HFFc6 (cell line): Measurements from ENCODE around the gene TRIP6. TPM values are rescaled to one million over a fixed set of nuclear protein-coding genes. Genes with fewer than 3 reads are reported as not detected.

Experiments used
- DNase-seq: peaks from one replicate; pipeline ENCODE4 v3.0.0-alpha.2; 2018
- H3K27ac Mint-ChIP-seq: 2 replicates; pipeline ENCODE4 v1.8.0; 2020; ENCODE audit warnings: mild to moderate bottlenecking, mixed read lengths
- H3K27me3 Mint-ChIP-seq: 2 replicates; pipeline ENCODE4 v1.8.0; 2021; ENCODE audit warnings: mild to moderate bottlenecking, moderate library complexity, mixed read lengths; ENCODE audit not compliant: insufficient read depth
- H3K36me3 Mint-ChIP-seq: 2 replicates; pipeline ENCODE4 v1.8.0; 2021; ENCODE audit warnings: low read depth, mixed read lengths
- H3K4me1 Mint-ChIP-seq: 2 replicates; pipeline ENCODE4 v1.8.0; 2020; ENCODE audit warnings: low read depth, mixed read lengths
- H3K4me3 Mint-ChIP-seq: 2 replicates; pipeline ENCODE4 v1.8.0; 2020; ENCODE audit warnings: mild to moderate bottlenecking, moderate library complexity, mixed read lengths
- H3K9me3 Mint-ChIP-seq: 2 replicates; pipeline ENCODE4 v1.8.0; 2020; ENCODE audit warnings: mild to moderate bottlenecking, mixed read lengths
- total RNA-seq, 6 experiments: library from RNA; stranded (reverse); fragmentation: NEBNext Ultra II Directional; extraction: Animal tissue kit (Norgen Biotek cat#: 25700); gene quantifications; 2 replicates in 1 of 6; 3 replicates in 5 of 6; pipeline ENCODE4 v1.2.3, GENCODE V29; 2021
- TF ChIP-seq, protein P1 (sequence below): fragments of 200-600 bp; sonication (generic); IDR thresholded peaks from 2 replicates; pipeline ENCODE4 v1.5.0; 2021; ENCODE audit warnings: antibody characterized with exemption, mild to moderate bottlenecking

The TRIP6 gene
- total RNA-seq, 6 experiments from 2014 or later, result 125 to 148 (median 140) TPM

DNA sequence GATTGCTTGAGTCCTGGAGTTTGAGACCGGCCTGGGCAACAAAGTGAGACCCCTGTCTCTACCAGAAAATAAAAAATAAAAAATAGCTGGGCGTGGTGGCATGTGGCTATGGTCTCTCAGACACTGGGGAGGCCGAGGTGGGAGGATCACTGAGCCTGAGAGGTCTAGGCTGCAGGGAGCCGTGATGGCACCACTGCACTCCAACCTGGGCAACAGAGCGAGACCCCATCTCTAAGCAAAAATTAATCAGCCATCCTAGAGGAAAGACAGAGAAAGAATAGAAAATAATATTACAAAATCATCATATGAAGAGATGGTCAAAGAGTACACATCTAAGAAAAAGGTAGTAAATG, 34.9 kb upstream of the TRIP6 start:
- Mint-ChIP-seq H3K36me3 (no peaks in the 10 kb centered on the region), H3K9me3 (no peaks in the 10 kb centered on the region), H3K4me1 (peaks cover 11% of the 10 kb centered on the region), H3K4me3 (no peak overlapping the region), H3K27me3 (peaks cover 14% of the 10 kb centered on the region), H3K27ac (no peak overlapping the region)
- TF ChIP-seq, protein P1, sequence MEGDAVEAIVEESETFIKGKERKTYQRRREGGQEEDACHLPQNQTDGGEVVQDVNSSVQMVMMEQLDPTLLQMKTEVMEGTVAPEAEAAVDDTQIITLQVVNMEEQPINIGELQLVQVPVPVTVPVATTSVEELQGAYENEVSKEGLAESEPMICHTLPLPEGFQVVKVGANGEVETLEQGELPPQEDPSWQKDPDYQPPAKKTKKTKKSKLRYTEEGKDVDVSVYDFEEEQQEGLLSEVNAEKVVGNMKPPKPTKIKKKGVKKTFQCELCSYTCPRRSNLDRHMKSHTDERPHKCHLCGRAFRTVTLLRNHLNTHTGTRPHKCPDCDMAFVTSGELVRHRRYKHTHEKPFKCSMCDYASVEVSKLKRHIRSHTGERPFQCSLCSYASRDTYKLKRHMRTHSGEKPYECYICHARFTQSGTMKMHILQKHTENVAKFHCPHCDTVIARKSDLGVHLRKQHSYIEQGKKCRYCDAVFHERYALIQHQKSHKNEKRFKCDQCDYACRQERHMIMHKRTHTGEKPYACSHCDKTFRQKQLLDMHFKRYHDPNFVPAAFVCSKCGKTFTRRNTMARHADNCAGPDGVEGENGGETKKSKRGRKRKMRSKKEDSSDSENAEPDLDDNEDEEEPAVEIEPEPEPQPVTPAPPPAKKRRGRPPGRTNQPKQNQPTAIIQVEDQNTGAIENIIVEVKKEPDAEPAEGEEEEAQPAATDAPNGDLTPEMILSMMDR, result no peak
- no peak for DNase-seq

DNA sequence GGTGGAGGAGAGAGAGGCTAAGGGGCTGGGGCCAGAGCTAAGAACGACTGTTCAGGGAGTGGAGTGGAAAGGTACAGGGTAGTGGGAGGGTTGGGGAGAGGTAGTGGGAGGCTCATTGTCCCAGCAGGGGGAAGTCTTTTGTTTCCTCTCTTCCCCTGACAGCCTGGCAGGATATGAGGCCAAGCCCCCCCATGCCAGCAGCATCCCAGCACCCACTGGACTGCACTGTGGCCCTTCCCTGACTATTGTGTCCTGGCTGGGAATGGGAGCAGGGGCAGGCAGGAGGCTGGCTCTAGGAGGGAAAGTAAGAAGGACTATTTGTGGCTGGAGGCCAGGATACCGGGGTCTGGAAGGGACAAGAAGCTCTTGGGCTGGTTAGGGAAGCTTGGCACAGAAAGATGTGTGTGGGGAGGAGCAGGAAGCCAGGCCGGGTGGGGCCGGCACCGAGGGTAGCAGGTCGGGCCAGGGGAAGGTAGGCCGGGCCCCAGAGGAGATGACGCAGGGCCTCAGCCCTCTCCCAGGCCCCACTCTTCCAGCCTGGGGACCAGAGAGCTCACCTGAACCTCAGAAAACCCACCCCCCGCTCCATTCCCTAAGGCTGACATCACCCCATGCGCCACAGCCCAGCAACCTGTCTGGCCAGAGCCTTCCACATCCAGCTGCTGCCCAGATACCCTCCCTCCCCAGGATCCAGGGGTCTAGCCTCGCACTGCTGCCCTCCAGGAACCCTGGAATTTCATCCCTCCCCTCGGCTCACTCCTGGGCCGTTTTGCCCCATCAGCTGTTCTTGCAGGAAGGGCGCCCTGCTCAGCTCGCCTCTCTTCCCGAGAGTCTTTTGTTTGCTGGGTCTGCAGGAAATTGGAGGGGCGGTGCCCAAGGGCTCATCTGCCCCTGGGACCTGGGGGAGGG, 31.0 kb upstream of the TRIP6 start:
- H3K27ac Mint-ChIP-seq, result no peak overlapping the region
- H3K4me3 Mint-ChIP-seq, result no peak overlapping the region
- TF ChIP-seq, protein P1, result no peak
- no peaks in the 10 kb centered on the region for H3K36me3 Mint-ChIP-seq
- no peaks in the 10 kb centered on the region for H3K9me3 Mint-ChIP-seq
- H3K4me1 Mint-ChIP-seq, result peaks cover 7% of the 10 kb centered on the region; the same call in 1 of the 2 replicates
- no peak for DNase-seq
- no peaks in the 10 kb centered on the region; the same call in 1 of the 2 replicates for H3K27me3 Mint-ChIP-seq

DNA sequence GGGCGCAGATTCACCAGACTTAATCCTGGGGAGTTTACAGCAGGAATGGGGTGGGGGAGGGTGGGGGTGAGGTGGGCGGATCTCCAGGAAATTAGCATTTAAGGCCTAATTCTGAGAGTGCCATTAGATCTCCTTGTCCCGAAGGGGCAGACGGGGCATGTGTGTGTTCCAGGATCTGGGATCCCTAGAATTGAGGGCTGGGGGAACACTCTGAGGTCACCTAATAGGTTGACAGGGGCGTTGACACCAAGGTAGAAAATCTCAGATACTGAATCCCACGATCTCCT, 30.4 kb upstream of the TRIP6 start:
- Mint-ChIP-seq H3K27ac (peak overlapping the region; percentile 75), H3K27me3 (no peaks in the 10 kb centered on the region; the same call in 1 of the 2 replicates), H3K4me1 (peaks cover 7% of the 10 kb centered on the region; the same call in 1 of the 2 replicates), H3K4me3 (no peak overlapping the region), H3K36me3 (no peaks in the 10 kb centered on the region), H3K9me3 (no peaks in the 10 kb centered on the region)
- DNase-seq, result no peak
- TF ChIP-seq, protein P1, result no peak

DNA sequence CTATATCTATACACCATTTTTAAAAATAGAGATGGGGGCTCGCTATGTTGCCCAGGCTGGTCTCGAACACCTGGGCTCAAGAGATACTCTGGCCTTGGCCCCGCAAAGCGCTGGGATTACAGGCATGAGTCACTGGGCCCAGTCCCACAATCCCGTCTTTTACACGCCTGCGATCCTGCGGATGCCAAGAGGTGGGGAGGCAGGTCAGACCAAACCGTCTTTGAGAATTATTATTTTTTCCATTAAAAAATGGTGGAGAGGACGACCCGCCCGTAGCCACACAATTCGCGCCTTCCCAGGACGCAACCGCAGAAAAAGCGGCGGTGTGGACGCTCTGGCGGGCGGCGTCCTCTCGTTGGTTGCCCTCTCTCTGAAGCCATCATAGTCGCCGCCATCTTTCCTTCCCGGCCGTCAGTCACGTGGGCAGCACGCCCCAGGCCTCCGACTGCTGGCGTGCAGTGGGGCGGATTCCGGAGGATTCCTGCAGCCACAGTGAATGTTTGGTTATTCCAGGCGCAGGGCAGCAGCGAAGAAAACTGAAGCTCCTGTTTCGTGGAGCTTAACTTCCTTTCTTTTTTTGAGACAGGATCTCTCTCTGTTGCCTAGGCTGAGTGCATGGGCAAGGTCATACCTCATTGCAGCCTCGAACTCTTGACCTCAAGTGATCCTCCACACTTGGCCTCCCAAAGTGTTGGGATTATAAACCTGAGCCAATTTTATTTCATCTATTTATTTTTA, 29.9 kb upstream of the TRIP6 start:
- DNase-seq, result peak; percentile 86
- Mint-ChIP-seq H3K27me3 (no peaks in the 10 kb centered on the region; the same call in 1 of the 2 replicates), H3K27ac (peak overlapping the region; percentile 75), H3K36me3 (no peaks in the 10 kb centered on the region), H3K4me3 (peak overlapping the region; percentile 74), H3K9me3 (no peaks in the 10 kb centered on the region), H3K4me1 (peaks cover 7% of the 10 kb centered on the region; the same call in 1 of the 2 replicates)
- TF ChIP-seq, protein P1, result no peak

DNA sequence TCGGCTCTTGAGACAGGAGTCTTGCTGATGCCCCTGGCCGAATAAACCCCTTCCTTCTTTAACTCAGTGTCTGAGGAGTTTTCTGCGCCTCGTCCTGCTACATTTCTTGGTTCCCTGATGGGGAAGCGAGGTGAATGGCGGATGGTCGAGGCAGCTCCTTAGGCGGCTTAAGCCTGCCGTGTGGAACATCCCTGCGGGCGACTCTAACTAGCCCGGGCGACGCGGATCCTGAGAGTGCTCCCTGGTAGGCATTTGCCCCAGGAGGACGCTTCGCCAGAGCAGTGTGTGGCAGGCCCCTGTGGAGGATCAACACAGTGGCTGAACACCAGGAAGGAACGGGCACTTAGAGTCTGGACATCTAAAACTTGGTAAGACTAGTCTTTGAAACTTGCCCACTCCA, 27.8 kb upstream of the TRIP6 start:
- Mint-ChIP-seq H3K27ac (no peak overlapping the region), H3K27me3 (no peaks in the 10 kb centered on the region; the same call in none of the 2 replicates), H3K36me3 (no peaks in the 10 kb centered on the region)

More for the DNA sequence above, 27.8 kb upstream of the TRIP6 start:
- no peak for DNase-seq
- no peak overlapping the region for H3K4me3 Mint-ChIP-seq
- TF ChIP-seq, protein P1, result no peak
- no peaks in the 10 kb centered on the region for H3K9me3 Mint-ChIP-seq
- peaks cover 7% of the 10 kb centered on the region; the same call in 1 of the 2 replicates for H3K4me1 Mint-ChIP-seq
